Aorta (tissue), 5 donors: ENCODE measurements around the gene PLA2G4D. TPM values are rescaled to one million over a fixed set of nuclear protein-coding genes. Genes with fewer than 3 reads are reported as not detected.
A peak's percentile ranks its signal among the peaks of the same experiment; 100 is the strongest.

ENCODE experiments used
- ATAC-seq: fragments of 200-7000 bp; cut with Tn5 transposase; one replicate; pipeline ENCODE4 v1.9.1; 2022; ENCODE audit warnings: moderate library complexity; ENCODE audit not compliant: low FRiP score
- DNase-seq, 2 donors: peaks; one replicate each; pipeline ENCODE4 v3.0.0-alpha.2; 2020
- H3K27ac ChIP-seq, 2 donors: one replicate each; pipeline ENCODE4 v1.5.1; 2013; ENCODE audit warnings: low read length in 2 of 2, mild to moderate bottlenecking in 2 of 2, moderate library complexity in 2 of 2, control low read depth in 1 of 2, inconsistent platforms in 1 of 2, low read depth in 1 of 2
- H3K27me3 ChIP-seq, 2 donors: one replicate each; pipeline ENCODE4 v1.6.1; 2013; ENCODE audit warnings: control low read depth in 1 of 2, low read length in 1 of 2, mild to moderate bottlenecking in 1 of 2, moderate library complexity in 1 of 2; ENCODE audit not compliant: insufficient read depth in 2 of 2, control insufficient read depth in 1 of 2
- H3K36me3 ChIP-seq, 2 donors: one replicate each; pipeline ENCODE4 v1.6.1; 2013; ENCODE audit warnings: control low read depth in 1 of 2, low read length in 1 of 2, mild to moderate bottlenecking in 1 of 2; ENCODE audit not compliant: insufficient read depth in 2 of 2, control insufficient read depth in 1 of 2
- H3K4me1 ChIP-seq, 2 donors: one replicate each; pipeline ENCODE4 v1.6.1; 2013; ENCODE audit warnings: low read length in 2 of 2, control low read depth in 1 of 2, mild to moderate bottlenecking in 1 of 2, moderate library complexity in 1 of 2; ENCODE audit not compliant: insufficient read depth in 2 of 2, control insufficient read depth in 1 of 2
- H3K4me3 ChIP-seq, 2 donors: one replicate each; pipeline ENCODE4 v1.5.1; 2013; ENCODE audit warnings: low read length in 2 of 2, control low read depth in 1 of 2, mild to moderate bottlenecking in 1 of 2
- H3K9me3 ChIP-seq: one replicate; pipeline ENCODE4 v1.6.1; 2013; ENCODE audit warnings: mild to moderate bottlenecking, low read length; ENCODE audit not compliant: control insufficient read depth
- WGBS, 2 donors: extraction: QIAGEN DNeasy Blood & Tissue Kit; methylation state at CpG; one replicate each; pipeline ENCODE4 v1.1.7; 2013; 5-methylcytosine and 5-hydroxymethylcytosine counted together
- intact Hi-C, 2 donors: fragments of 100-400 bp; cut with DNase I; formaldehyde crosslinking; loops; one replicate each; pipeline versions ENCODE4 v1.14.2 to v1.15.0; 2022
- polyA plus RNA-seq, 2 donors: library from polyadenylated mRNA; stranded (reverse); fragments of 200-250 nt; gene quantifications; one replicate each; pipeline ENCODE4 v1.2.3, GENCODE V29; 2013
- total RNA-seq, 2 donors: library from RNA; stranded (reverse); fragmentation: NEBNext Ultra II Directional; extraction: Animal tissue kit (Norgen Biotek cat#: 25700); gene quantifications; one replicate each; pipeline ENCODE4 v1.2.1, GENCODE V29; 2021
- donor health status: healthy with polysubstance abuse.
- donor health status: Bipolar disorder and iron deficiency.
- donor health status: DM: no; HTN: no; CAD: no.
- donor health status: DM: no; HTN: no; CAD: no.
- donor health status: DM: yes; HTN: yes; CAD: no.

Gene PLA2G4D
- total and polyA plus RNA-seq, 4 donors = not detected

- H3K27ac ChIP-seq = no peak overlapping the region
- intact Hi-C loops = loop anchor here (5.0 to 10.0 kb wide), 2 partner anchors 71 to 154 kb away; no protein-coding TSS in a partner anchor
- H3K4me3 ChIP-seq = no peak overlapping the region
- H3K27me3 ChIP-seq = no peaks in the 10 kb centered on the region
- peak in 1 of 2 donors; percentile 20 for DNase-seq
- ATAC-seq = no peak
- H3K4me1 ChIP-seq = no peaks in the 10 kb centered on the region
- H3K36me3 ChIP-seq = no peaks in the 10 kb centered on the region
- WGBS, 2 donors = 87 to 93% methylated on average over 4 of the region's 4 CpGs
- H3K9me3 ChIP-seq = no peaks in the 10 kb centered on the region
These were observed 44.0 kb upstream of the PLA2G4D start for GRCh38 chr15:42138411-42138810.

GRCh38 chr15:42137461-42138261 is 43.3 kb upstream of the PLA2G4D start:
- Histone ChIP-seq H3K4me3 (no peak overlapping the region), H3K9me3 (no peaks in the 10 kb centered on the region), H3K4me1 (no peaks in the 10 kb centered on the region), H3K36me3 (no peaks in the 10 kb centered on the region), H3K27me3 (no peaks in the 10 kb centered on the region), H3K27ac (no peak overlapping the region)
- intact Hi-C loops = loop anchor here (1.0 to 10.0 kb wide), 3 partner anchors 70 to 153 kb away; no protein-coding TSS in a partner anchor
- ATAC-seq (no peak), DNase-seq (peak; percentile 25 to 39)
- WGBS, 2 donors = 42 to 48% methylated on average over 11 of the region's 11 CpGs

GRCh38 chr15:42136513-42136912 is 42.2 kb upstream of the PLA2G4D start:
- no peaks in the 10 kb centered on the region for H3K27me3 ChIP-seq
- no peak for DNase-seq
- ATAC-seq = no peak
- intact Hi-C loops = loop anchor here (5.0 to 10.0 kb wide), 2 partner anchors 69 to 152 kb away; no protein-coding TSS in a partner anchor
- H3K27ac ChIP-seq = no peak overlapping the region
- 84 to 86% methylated on average over 11 of the region's 11 CpGs for WGBS, 2 donors
- H3K4me3 ChIP-seq = no peak overlapping the region
- H3K36me3 ChIP-seq = no peaks in the 10 kb centered on the region
- H3K9me3 ChIP-seq = no peaks in the 10 kb centered on the region
- no peaks in the 10 kb centered on the region for H3K4me1 ChIP-seq

GRCh38 chr15:42135351-42135750 is 41.0 kb upstream of the PLA2G4D start:
- H3K36me3 ChIP-seq = no peaks in the 10 kb centered on the region
- H3K4me1 ChIP-seq = no peaks in the 10 kb centered on the region
- no peak for DNase-seq
- H3K27me3 ChIP-seq = no peaks in the 10 kb centered on the region
- intact Hi-C loops = loop anchor here (5.0 to 10.0 kb wide), 2 partner anchors 68 to 151 kb away; no protein-coding TSS in a partner anchor
- 85 to 94% methylated on average over 1 of the region's 1 CpG for WGBS, 2 donors
- no peak for ATAC-seq
- H3K27ac ChIP-seq = no peak overlapping the region
- H3K4me3 ChIP-seq = no peak overlapping the region
- H3K9me3 ChIP-seq = no peaks in the 10 kb centered on the region

GRCh38 chr15:42134617-42135245 is 40.4 kb upstream of the PLA2G4D start:
- Histone ChIP-seq H3K36me3 (no peaks in the 10 kb centered on the region), H3K27ac (no peak overlapping the region), H3K27me3 (no peaks in the 10 kb centered on the region), H3K9me3 (no peaks in the 10 kb centered on the region), H3K4me1 (no peaks in the 10 kb centered on the region), H3K4me3 (no peak overlapping the region)
- 81 to 85% methylated on average over 6 of the region's 6 CpGs for WGBS, 2 donors
- intact Hi-C loops = loop anchor here (5.0 to 10.0 kb wide), 2 partner anchors 67 to 150 kb away; no protein-coding TSS in a partner anchor
- no peak for ATAC-seq
- no peak for DNase-seq

DNA sequence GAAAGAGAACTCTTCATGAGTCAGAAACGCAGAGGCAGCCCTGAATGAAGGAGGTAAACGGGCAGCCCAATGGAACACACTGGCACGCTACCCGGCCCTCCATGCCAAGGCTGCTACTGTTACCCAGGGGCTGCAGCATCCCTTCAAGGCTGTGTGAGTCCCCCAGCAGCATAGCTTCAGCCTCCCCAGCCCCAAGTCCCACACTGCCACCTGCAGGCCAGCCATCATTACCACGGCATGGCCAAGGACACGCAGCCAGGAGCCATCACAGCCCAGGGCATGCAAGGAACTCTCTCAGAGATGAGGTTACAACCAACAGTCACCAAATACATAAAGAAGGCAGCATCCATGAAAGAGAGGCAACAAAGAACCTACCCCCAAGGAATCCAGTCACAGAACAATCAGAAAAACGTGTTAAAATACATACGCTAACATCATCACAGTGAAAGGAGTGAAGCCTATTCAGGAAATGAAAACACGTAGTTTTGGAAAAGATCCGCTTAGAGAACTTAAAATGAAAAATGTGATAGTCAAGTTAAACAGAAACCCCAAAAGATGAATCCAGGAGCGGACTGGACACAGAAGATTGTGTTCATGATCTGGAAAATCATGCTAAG is 39.6 kb upstream of the PLA2G4D start:
- intact Hi-C loops = loop anchor here in 1 of 2 donors (10.0 kb wide), 1 partner anchor 149 kb away; no protein-coding TSS in a partner anchor
- Histone ChIP-seq H3K9me3 (no peaks in the 10 kb centered on the region), H3K4me1 (no peaks in the 10 kb centered on the region), H3K27me3 (no peaks in the 10 kb centered on the region), H3K4me3 (no peak overlapping the region), H3K27ac (no peak overlapping the region), H3K36me3 (no peaks in the 10 kb centered on the region)
- ATAC-seq (no peak), DNase-seq (peak in 1 of 2 donors; percentile 67)
- 67 to 70% methylated on average over 11 of the region's 11 CpGs for WGBS, 2 donors

GRCh38 chr15:42133356-42133755 is 39.0 kb upstream of the PLA2G4D start:
- Histone ChIP-seq H3K36me3 (no peaks in the 10 kb centered on the region), H3K4me3 (no peak overlapping the region), H3K9me3 (no peaks in the 10 kb centered on the region), H3K4me1 (no peaks in the 10 kb centered on the region), H3K27ac (no peak overlapping the region), H3K27me3 (no peaks in the 10 kb centered on the region)
- 87 to 90% methylated on average over 4 of the region's 4 CpGs for WGBS, 2 donors
- DNase-seq = no peak
- ATAC-seq = no peak
- intact Hi-C loops = loop anchor here in 1 of 2 donors (10.0 kb wide), 1 partner anchor 149 kb away; no protein-coding TSS in a partner anchor
